NCI-H128 (cell line): Measurements from ENCODE around the gene IQGAP2.

ENCODE experiments used
- DNase-seq: peaks from one replicate; lab custom pipeline; 2025; ENCODE audit not compliant: unreplicated experiment; lab: John Stamatoyannopoulos, UW

IQGAP2 gene

DNA sequence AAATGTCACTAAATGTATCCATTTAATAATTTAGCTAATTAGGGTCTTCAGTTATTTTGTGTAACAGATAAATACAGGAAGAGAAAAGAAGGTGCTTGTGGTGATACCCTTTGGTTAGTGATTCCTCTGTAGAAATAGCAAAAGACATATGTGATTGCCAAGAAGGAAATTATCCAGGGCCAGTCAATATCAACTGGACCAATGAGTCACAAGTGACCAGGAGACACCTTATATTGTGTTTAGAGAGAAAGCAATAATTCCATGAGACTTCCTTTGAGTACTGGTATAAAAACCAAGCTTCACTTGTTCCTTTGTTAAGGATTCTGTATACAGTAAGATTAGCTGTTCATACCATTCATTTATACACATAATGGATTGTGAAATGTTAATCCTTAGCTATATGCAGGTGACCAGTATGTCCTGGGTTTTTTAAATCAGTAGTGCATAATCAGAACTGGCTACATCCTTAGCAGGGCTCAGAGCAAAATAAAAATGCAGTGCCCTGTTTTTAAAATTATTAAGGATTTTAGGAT, 301.1 kb downstream of the IQGAP2 start:
- no peak for DNase-seq

GRCh38 chr5:76705574-76705973, 302.5 kb downstream of the IQGAP2 start:
- DNase-seq = no peak

DNA sequence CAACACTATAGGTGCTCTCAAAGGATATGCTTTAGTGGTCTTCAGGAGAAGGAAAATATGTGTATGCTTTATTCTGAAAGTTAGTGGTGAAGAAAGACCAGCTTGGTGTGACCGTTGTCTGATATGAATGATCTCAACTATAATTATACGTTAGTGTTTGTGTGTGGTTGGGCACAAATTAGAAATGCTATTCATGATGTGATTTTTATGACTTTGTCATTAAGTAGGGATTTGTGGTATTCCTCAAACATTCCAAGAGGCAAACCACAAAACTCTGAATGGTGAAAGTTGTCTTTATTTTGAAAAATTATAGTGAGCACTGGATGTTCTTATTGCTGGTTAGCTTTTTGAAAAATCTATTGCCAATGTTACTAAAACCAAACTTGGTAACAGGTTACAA, 306.7 kb downstream of the IQGAP2 start:
- DNase-seq = no peak

- DNase-seq = no peak
Measured at GRCh38 chr5:76710991-76711390, 307.9 kb downstream of the IQGAP2 start.

- no peak for DNase-seq
Measured at GRCh38 chr5:76714751-76715485, 311.8 kb downstream of the IQGAP2 start.

- DNase-seq = no peak
Measured at GRCh38 chr5:76715486-76715735, 312.3 kb downstream of the IQGAP2 start.

- DNase-seq = no peak
Measured at GRCh38 chr5:76715736-76716455, 312.8 kb downstream of the IQGAP2 start, which contains the start of gene F2R. Gene F2R, plus strand, starts transcription at chr5:76716126. Its CDS starts 182 bp downstream, at chr5:76716308.

DNA sequence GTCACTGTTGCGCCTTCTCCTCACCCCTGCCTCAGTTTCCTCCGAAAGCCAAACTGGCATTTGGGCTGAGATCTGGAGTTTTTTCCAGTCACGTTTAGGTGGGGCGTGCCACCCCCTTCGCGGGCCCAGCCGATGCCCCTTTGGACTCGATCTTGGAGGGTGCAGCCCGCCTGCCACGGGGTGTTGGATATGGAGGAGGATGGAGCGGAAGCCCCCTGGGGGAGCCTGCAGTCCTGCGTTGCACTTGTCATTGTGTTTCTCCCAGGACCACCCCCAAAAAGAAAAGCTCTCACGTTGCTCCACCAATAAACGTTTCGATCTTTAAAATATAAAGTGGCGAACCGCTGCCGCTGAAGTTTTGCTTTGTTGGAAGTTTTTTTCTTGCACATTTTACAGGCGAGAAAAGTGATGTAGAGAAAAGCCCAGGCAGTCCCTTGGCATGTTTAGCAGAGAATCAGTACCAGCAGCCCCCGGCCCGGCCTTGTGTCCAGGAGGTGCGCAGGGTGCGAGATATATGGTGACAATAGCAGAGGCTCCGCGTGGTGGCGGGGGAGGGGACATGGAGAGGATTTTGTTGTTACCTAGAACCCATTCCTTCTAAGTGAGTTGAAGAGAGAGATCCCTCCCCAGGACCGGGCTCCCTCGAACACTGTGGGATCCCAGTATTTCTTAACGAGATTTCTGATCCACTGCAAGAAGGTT, 313.5 kb downstream of the IQGAP2 start:
- DNase-seq = no peak

- no peak for DNase-seq
Measured at GRCh38 chr5:76717222-76718083, 314.4 kb downstream of the IQGAP2 start.

- no peak for DNase-seq
Measured at GRCh38 chr5:76718381-76718832, 315.3 kb downstream of the IQGAP2 start.

- no peak for DNase-seq
Measured at GRCh38 chr5:76718880-76719279, 315.8 kb downstream of the IQGAP2 start.

- DNase-seq = no peak
Measured at GRCh38 chr5:76720988-76721569, 318.0 kb downstream of the IQGAP2 start.

DNA sequence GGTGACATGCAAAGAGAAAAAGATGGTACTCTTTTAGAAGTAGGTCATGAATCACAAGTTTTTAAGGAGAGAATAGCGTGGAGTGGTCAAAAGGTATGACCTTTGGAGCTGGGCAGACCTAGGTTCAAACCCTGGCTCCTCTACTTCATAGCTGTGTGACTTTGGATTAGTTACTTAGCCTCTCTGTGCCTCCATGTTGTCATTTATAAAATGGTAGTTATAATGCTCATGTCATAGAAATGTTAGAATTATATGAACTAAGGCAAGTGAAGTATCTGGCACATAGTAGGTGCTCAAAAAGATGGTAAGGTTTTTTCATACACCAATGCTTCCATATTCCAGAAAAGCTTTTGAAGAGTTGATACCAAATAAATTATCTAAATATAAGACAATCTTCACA, 320.2 kb downstream of the IQGAP2 start:
- no peak for DNase-seq

GRCh38 chr5:76723906-76724305, 320.8 kb downstream of the IQGAP2 start:
- no peak for DNase-seq

DNA sequence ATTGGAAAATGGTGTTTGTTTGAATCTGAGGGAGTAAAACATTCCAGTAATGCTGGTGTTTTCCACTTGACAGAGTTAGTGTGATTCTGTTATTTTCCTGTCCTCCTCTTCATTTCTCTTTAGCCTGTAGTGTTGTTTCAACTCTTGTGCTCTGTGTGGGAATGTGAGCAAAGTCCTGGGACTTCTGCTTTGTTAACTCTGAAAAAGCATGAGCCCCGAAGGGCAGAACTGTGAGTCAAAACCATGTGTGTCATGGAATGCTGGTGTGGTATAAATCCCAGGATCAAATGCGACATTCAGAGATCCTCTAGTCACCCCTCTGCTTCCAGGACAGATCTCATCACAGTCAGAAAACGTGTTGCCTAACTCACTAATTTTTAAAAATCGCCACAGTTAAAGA, 321.8 kb downstream of the IQGAP2 start:
- DNase-seq = no peak

- no peak for DNase-seq
Measured at GRCh38 chr5:76728965-76729364, 325.9 kb downstream of the IQGAP2 start.

DNA sequence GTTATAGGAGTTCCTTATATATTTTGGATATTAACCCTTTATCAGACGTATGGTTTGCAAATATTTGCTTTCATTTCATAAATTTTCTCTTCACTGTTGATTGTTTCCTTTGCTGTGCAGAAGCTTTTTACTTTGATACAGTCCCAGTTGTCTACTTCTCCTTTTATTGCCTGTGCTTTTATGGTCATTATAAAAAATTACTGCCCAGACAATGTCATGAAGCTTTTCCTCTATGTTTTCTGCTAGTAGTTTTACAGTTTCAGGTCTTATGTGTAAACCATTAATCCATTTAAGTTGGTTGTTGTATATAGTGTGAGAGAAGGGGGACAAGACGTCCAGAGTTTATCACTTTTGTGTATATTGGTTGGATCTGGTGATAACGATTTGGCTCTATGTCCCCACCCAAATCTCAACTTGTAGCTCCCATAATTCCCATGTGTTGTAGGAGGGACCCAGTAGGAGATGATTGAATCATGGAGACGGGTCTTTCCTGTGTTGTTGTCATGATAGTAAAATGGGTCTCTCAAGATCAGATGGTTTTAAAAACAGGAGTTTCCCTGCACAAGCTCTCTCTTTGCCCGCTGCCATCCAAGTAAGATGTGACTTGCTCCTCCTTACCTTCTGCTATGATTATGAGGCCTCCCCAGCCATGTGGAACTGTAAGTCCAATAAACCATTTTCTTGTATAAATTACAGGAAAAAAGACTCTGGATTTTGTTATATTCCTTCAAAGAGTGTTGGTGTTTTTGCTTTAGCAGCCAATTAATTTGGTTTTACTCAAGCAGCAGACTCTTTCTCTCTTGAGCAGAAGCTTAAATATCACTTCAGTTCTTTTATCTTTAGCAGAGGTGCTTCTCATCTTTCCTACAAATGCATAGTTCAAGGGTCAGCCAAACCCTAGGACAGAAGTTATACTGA, 326.5 kb downstream of the IQGAP2 start:
- no peak for DNase-seq

DNA sequence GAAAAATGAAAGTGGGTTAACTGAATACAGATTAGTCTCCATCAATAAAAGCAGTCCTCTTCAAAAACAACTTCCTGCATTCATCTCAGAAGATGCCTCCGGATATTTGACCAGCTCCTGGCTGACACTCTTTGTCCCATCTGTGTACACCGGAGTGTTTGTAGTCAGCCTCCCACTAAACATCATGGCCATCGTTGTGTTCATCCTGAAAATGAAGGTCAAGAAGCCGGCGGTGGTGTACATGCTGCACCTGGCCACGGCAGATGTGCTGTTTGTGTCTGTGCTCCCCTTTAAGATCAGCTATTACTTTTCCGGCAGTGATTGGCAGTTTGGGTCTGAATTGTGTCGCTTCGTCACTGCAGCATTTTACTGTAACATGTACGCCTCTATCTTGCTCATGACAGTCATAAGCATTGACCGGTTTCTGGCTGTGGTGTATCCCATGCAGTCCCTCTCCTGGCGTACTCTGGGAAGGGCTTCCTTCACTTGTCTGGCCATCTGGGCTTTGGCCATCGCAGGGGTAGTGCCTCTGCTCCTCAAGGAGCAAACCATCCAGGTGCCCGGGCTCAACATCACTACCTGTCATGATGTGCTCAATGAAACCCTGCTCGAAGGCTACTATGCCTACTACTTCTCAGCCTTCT, 329.4 kb downstream of the IQGAP2 start:
- DNase-seq = no peak

- DNase-seq = no peak
Measured at GRCh38 chr5:76733049-76733417, 329.9 kb downstream of the IQGAP2 start.
